CD4-positive, alpha-beta T cell treated with Interleukin-10 for 1 hour (primary cell): Measurements from ENCODE around the gene RPS28.
"Not testable (repeated sequence)": the region's sequence is repeated elsewhere in the genome, so short reads cannot be mapped to it uniquely, and the experiment has no call there.

Experiments
- DNase-seq: peaks from one replicate; pipeline ENCODE4 v3.0.0-alpha.2; 2020

Gene RPS28

DNA sequence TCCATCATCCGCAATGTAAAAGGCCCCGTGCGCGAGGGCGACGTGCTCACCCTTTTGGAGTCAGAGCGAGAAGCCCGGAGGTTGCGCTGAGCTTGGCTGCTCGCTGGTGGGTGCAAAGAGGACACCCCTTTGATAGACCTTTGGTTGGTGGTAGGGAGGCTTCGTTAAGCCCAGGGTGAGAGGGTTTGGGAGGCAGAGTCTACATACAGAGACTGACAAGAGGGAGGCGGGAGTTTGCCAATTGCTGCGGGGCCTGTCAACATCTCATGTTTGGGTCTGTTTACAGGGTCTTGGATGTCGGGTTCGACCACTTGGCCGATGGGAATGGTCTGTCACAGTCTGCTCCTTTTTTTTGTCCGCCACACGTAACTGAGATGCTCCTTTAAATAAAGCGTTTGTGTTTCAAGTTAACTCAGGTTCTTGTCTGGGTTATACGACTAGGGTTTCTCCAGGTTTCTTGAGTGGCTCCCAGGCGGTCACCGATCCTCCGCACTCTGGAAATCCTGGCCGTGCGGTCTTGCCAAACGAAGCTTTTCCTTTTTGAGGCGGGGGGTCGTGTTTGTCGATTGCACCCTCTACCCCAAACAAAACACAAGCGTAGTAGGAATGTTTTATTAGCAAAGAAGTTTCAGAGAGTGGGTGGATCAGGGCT is 816 bp downstream of the RPS28 start:
- no peak for DNase-seq

DNA sequence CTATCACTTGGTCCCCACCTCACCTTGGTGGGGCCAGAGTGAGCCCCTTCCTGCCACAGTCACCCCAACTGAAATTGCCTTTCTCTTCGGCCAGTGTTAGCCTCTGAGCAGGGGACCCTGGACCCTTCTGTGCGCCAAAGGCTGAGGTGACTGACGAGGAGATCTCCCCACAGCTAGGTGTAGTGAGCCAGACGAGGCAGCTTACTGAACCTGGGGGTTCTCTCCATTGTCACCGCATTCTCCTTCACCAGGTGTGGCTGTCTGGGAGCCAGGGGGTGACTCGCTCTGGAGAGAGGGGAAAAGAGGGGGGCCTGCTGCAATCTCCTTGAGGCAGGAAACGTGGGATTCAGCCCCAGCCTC is 1.3 kb downstream of the RPS28 start:
- no peak for DNase-seq

DNA sequence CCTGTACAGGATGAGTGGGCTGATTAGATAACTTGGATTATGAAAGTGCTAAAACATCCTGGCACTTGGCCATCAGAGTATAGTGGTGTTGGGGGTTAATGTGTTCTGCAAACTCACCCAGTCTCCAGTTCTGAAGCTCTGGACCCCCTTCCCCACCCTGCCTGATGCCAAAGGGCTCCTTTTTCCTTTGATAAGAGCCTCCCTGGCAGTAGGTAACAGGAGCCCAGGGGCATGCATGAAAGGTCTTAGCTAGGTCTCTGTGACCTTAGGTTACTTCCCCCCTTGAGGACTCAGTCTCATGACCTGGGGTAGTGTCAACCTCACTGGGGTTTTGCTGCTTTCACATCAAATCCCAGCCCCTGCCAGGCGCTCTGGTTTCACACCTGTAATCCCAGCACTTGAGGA is 2.5 kb downstream of the RPS28 start:
- DNase-seq, result no peak

DNA sequence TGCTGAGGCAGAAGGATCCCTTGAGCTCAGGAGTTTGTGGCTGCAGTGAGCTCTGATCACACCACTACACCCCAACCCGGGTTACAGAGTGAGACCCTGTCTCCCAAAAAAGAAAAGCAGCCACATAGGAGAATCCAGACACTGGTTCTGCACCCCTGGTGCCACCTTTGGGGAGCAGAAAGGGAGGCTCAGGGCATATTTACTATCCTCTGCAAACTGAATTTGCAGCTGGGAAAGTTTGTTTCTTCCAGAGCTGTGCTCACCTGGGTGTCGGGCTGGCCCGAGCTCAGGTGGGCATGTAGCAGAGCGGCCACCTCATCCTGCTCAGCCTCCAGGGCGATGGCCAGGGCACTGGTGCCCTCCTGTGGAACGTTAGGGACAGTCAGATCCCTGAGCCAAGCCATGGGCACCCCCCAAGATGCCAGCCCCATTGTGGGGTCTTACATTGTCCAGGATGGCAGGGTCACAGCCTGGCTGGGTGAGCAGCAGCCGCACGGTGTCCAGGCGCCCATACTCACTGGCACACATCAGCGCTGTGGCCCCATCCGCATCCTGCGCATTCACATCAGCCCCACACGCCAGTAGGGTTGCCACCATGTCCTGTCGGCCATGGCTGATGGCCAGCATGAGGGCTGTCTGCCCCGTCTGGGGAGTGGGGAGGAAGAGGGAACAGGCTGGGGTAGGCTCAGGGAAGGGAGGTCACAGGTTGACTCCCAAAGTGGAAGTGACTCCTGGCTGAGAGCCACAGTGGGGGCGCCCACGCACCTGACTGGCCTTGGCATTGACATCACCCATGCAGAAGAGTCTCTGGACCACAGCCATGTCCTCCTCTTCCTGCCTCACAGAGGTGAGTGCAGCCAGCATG is 3.1 kb downstream of the RPS28 start:
- DNase-seq, result no peak

DNA sequence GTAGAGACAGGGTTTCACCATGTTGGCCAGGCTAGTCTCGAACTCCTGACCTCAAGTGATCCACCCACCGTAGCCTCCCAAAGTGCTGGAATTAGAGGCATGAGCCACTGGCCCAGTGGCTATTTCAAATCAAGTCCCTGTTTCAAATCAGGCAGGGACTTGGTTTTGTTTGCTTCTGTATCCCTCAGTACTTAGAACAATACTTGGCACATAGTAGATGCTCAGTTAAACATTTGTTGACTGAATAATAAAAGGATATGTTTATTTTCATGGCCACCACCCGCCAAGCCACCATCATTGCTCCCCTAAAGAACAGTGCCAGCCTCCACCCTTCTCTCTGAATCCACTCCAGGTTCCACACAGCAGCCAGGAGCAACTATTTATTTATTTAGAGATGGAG is 4.2 kb downstream of the RPS28 start:
- DNase-seq, result no peak

DNA sequence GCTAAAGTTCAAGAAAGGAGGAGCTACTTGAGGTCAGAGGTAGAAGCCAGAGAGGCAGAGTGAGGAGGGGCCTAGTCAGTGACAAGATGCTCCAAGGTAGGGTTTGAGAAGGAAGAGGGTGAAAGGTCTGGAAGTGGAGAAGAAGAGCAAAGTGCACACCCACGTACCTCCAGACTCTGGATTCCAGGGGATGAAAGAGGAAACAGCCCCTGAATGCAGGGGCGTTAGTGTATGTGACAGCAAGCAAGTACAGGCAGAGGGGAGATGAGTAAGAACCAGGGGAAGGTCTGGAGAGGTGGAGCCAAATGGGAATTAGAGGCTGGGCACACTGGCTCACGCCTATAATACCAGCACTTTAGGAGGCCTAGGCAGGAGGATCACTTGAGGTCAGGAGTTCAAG is 8.7 kb downstream of the RPS28 start:
- no peak for DNase-seq

DNA sequence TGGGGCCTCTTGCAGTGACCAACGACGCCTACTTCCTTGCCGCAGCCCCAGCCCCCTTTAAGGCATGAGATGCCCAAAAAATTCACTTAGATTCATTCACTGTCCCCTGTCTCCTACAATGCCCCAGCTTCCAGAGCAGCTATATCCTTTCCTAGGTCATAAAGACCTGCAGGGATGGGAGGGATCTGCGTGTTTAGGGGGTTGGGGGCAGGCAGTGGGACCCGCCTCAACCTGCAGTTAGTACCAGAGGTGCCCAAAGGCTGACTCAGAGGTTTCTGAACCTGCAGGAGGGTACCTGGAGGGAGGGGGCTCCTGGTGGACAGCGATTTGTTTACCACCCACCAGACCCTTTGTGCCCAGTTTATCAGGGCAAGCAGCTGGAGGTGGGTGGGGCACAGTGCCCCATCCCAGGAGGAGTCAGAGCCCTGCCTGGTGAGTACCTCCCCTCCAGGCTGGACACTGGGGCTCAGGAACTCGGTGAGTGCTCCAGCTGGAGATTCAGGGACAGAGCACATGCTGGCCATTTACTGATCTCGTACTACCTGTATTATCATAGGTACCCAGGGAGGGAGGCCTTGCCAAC is 10.1 kb downstream of the RPS28 start:
- no peak for DNase-seq

DNA sequence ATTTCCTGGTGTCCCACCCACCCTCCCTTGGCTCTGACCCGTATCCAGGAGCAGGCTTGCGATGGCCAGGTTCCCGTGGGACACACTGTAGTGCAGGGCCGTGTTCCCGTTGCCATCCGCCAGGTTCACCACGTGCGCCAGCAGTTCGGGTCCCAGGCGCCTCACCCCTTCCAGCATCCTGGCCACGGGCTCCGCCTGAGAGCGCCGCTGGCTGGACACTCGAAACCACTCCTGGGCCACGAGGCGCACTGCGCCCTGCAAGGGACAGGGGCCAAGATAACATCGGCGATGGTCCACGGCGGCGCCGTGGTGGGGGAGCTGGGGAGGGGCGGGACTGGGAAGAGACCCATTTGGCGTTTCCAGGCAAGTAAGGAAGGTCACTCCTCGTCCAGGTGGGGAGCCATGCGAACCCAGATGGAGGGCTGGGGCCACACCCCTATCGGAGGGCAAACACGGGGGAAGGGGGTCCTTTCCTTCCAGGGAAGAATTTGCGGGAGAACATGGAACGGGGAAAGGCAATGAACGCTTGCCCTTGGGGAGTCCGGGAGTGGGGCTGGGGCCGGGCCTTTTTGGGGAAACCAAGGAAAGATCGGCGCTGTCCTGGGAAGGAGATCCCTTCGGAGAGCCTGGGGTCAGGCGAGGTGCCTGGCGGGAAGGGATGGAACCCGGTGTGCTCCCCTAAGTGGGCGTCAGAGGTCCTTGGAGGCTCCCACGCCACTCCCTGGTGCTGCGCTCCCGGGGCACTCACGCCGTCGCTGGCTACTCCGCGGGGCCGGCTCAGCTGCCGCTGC is 11.9 kb downstream of the RPS28 start:
- no peak for DNase-seq

DNA sequence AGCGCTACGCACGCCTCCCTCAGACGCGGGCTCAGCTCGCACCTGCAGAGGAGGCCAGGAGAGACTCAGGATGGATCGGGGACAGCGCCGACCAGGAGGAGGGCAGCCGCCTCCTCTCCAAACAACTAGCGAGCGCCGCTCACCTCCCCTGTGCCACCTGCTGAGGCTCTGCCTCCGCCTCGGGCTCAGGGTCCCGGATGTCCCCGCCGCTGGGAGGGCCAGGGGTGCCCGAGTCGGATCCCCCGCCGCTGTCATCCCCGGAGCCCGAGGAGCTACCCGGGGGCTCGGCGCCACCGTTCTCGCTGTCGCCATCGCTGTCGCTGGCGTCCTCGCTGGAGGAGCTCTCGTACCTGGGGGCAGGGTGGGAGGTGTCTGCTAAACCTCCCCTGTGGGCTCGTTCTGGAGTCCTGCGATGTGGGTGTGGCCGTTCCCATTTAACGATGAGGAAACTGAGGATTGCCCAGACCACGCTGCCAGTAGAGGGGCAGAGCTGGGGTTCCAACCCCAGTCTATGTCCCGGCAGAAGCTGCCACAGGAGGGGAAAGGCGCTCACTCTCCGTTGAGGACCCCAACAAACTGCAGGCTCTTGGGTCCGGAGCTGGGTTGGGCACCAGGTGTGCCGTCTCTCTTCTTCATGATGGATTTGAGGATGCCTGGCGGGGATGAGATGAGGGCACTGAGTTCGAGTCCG is 12.6 kb downstream of the RPS28 start:
- no peak for DNase-seq

DNA sequence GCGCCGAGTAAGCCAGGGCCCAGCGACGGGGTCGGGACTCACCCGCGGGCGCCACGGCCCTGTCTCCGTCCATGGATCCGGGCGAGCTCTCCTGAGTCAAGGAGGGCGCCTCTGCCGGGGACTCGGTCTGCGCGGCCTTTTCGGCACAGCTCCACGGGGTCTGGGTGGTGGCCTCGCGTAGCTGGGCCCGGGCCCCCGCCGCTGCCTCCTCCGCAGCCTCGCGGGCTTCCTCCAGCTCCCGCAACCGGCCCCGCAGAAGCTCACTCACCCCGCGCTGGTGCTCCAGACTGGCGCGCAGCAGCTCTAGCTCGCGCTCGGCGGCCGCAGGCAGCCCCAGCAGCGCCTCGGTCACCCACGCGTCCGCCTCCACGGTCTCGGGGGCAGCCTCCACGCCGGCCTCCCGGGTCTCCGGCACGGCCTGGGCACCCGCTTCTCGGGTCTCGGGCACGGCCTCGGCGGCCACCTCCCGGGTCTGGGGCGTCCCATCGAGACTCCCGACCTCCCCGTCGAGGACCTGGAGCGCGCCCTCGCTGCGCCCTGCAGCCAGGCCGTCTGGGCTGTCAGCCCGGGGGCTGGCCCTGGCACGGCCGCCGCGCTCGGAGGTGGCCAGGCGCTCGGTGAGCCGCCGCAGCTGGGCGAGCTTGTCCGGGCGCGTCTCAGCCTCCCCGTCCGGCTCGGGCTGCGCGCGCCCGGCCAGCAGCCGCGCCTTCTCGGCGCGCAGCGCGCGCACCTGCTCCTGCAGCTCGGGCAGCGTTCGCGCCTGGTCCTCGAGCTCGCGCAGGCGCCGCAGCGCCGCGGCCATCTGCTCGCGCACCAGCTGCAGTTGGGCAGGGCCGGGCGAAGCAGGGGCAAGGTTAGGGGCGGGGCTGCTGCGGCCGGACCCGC is 13.4 kb downstream of the RPS28 start:
- DNase-seq, result peak; percentile 26

DNA sequence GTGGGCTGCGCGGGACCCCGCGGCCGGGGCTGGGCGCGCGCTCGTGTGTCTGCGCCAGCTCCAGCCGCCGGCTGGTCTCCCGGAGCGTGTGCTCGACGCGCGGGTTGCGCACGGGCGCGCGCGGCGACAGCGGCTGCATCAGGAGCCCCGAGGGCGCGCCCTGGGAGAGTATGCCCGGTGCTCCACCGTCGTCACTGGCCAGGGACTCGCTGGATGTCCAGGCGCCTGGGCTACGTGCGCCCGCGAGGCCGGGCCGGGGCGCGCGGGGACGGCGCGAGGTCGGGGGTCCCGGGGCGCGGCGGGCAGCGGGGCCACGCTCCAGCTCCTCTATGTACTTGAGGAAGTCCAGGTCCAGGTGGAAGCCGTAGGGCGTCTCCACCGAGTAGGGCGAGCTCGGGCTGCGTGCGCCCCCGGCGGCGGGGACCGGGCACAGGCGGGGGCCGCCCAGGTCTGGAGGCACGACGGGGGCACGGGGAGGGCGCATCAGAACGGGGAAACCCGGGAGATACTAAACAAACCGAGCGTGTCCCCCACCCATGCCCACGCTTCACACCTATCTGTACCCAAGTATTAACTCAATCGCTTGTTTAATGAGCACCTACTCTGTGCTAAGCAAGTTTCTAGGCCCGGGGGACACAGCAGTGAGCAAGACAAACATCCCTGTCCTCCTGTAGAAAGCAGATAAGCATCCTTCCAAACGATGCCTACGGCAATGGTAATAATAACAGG is 14.2 kb downstream of the RPS28 start:
- peak; percentile 25 for DNase-seq

DNA sequence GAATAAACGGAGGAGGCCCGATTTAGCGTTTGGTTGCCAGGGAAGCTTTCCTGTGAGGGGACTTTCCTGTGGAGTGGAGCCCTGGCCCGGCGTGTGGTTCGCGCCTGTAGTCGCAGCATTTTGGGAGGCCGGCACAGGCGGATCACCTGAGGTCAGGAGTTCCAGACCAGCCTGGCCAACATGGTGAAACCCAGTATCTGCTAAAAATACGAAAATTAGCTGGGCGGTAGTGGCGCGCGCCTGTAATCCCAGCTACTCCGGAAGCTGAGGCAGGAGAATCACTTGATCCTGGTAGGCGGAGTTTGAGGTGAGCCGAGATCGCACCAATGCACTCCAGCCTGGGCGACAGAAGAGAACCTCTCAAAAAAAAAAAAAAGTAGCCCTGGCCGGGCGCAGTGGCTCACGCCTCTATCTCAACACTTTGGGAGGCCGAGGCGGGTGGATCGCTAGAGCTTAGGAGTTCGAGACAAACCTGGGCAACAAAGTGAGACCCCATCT is 14.8 kb downstream of the RPS28 start:
- DNase-seq, result no peak

DNA sequence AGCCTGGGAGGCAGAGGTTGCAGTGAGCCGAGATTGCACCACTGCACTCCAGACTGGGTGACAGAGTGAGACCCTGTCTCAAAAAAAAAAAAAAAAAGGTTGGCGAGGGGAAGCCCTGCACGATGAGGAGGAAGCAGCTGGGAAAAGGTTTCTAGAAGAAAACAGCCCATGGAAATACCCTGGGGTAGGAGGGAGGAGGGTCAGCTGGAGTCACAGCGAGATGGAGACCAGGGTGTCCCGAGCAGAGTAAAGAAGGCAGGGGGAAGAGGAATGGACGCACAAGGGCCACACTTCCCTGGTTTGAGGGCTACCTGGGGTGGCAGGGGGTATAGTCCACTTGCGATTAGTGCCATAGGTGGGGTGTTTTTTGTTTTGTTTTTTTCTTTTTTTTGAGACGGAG is 15.4 kb downstream of the RPS28 start:
- no peak for DNase-seq

DNA sequence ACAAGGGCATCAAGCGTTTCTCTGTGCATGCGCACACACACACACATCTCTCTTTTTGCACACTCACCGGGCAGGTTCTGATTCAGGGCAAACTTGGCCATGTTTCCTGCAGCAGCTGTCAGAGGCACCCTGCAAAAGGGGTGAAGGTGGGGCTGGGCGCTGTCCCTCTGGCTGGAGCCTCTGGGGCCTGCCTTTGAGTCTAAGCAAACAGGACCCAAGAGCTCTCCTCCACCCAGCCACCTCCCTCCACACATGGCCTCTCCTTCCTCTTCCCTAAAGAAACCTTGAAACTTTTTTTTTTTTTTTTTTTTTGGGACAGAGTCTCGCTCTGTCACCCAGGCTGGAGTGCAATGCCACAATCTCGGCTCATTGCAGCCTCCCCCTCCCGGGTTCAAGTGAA is 16.4 kb downstream of the RPS28 start:
- no peak for DNase-seq

DNA sequence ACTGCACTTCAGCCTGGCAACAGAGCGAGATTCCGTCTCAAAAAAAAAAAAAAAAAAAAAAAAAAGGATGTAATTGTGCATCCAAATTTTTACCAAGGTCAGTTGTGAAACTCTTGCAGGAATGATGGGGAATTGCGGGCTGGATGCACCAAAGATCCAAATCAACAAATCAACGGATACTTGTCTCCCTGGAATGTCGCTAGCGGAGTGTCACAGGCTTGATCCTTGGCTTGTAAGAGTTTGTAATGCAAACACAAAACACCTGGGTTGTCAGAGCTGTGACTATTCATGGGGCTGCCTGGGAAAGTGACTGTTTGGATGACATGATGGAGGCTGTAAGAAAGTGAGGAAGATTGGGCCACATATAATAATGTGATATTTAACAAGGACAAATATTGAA is 17.5 kb downstream of the RPS28 start:
- DNase-seq, result no peak

DNA sequence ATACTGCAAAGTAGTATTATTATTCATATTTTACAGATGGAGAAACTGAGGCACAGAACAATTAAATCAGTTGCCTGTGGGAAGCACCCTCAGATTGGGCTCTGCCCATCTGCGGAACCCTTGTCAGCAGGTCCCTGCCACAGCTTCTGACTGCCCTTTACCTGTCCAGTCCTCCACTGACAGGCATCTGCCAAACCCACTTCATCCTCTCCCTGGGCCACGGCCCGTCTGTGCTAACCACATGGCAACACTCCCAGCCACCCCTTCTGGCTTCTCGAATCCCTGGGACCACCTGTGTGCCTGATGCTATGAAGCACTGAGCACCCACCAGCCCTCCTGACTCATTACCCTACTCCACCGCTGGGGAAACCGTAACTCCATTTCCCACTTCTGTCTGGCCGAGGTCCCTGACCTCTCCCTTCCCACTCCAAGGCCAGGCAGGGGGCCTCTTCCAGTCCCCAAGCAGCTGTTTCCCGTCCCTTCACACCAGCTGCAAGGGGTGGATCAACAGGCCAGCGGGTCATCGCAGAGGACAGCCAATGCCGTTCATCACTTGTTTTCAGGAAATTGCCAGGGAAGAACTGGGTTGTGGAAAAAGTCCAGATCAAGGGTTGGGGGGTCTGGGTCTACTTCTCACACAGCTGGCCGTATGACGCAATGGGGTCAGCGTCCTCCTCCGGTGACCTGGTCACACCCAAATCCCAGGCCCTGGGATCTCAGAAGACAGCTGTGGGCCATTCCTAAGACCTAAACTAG is 19.2 kb downstream of the RPS28 start:
- DNase-seq, result no peak

DNA sequence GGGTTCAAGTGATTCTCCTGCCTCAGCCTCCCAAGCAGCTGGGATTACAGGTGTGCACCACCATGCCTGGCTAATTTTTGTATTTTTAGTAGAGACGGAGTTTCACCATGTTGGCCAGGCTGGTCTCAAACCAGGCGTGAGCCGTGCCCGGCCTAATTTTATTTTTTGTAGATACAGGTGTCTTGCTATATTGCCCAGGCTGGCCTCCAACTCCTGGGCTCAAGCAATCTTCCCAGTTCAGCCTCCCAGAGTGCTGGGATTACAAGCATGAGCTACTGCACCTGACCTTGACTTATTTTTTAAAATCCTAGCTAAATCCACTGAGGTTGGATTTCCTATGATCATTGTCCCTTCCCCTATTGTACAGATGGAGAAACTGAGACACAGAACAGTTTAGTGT is 20.2 kb downstream of the RPS28 start:
- not testable (repeated sequence) for DNase-seq

DNA sequence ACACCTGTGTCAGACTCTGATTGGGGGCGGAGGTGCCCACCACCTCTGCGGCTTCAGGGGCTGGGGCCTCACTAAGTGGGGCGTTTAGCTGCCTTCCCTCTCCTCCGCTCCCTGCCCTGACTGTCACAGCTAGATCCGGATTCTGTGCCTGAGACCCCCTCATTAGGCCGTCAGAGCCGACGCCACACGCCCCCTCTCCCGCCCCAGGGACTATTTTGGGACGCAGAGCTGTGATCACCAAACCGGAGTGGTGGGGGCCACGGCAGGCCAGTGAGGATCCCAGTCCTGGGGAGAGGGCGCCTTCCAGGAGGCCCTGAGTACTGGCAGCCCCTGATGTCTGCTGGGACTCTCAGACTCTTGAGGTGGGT is 21.0 kb downstream of the RPS28 start:
- DNase-seq, result no peak

DNA sequence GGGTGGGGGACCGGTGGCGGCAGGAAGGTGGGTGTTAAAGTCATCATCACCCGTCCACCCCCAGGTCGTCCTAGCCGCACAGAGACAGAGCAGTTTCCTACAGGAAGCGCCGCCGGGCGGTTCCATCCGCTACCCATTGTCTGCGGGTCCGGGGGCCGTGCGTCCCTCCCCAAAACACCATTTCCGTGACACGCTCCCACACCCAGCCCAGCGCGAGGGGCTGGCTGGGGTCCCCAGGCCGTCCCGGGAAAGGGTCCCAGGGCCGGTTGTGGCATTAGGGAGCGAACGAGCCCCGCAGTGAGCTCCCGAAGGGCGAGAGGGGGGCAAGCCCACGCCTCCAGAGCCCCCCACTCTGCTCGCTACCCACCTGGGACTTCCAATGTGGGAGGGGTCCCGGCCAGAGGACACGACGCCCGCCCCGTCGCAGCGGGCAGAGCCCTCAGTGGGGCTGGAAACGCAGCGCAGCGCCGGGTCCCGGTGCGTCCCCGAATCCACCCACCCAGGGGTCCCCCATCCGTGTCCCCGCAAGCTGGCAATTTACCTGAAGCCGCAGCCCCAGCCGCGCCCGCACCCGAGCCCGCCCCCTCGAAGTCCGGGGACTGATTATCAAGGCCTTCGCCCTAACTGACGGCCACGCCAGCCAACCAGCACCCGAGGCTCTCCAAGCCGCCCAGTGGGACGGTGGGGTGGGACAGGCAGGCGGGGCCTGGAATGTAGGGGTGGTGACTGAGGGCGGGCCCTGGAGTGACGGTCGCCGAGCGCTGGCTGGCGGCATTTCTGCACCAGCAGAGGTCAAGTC is 21.6 kb downstream of the RPS28 start, which contains the start of gene KANK3:
KANK3 (minus strand) TSS at position 579 of the 799 bp plus-strand sequence. CDS start 5,434 bp downstream, outside the sequence.
- DNase-seq, result peak; percentile 95
